ENCODE measurements around the gene FAM83D. TPM values are rescaled to one million over a fixed set of nuclear protein-coding genes. Genes with fewer than 3 reads are reported as not detected.

FAM83D gene
- total and polyA plus RNA-seq, 10 donors, result 0.46 to 3.0 (median 1.3) TPM

DNA sequence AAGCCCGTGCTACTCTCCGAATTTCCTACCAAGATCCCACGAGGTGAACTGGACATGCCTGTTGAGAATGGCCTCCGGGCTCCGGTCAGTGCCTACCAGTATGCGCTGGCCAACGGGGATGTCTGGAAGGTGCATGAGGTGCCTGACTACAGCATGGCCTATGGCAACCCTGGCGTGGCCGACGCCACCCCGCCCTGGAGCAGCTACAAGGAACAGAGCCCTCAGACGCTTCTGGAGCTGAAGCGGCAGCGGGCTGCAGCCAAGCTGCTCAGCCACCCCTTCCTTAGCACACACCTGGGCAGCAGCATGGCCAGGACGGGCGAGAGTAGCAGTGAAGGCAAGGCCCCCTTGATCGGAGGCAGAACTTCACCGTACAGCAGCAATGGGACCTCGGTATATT, 8.0 kb upstream of the FAM83D start:
- H3K4me3 ChIP-seq, result no peak overlapping the region
- no peak for TF ChIP-seq CTCF (IDR thresholded peaks at IDR 0.05 in 8 of 11, conservative IDR thresholded peaks at IDR 0.05 in 3 of 11)
- TF ChIP-seq POLR2AphosphoS5 (IDR thresholded peaks at IDR 0.05), result peak in 2 of 3 donors; percentile 19 to 63
- no peak for TF ChIP-seq POLR2A (IDR thresholded peaks at IDR 0.05)
- H3K36me3 ChIP-seq, result peaks cover 0 to 100% (median 62%) of the 10 kb centered on the region in 6 donors
- WGBS, 5 donors, result 93 to 99% (median 98%) methylated on average over 14 to 19 of the region's 19 CpGs
- H3K9me3 ChIP-seq, result no peaks in the 10 kb centered on the region
- DNase-seq, result no peak
- H3K27me3 ChIP-seq (replicated peaks in 1 of 7), result no peaks in the 10 kb centered on the region
- no peaks in the 10 kb centered on the region for H3K4me1 ChIP-seq
- intact Hi-C loops (cut with DNase I; ENCODE audit: low total_unique reads), result no loop called here
- no peak overlapping the region for H3K27ac ChIP-seq

- Histone ChIP-seq H3K36me3 (peaks cover 0 to 92% (median 54%) of the 10 kb centered on the region in 6 donors), H3K27ac (no peak overlapping the region), H3K4me1 (no peaks in the 10 kb centered on the region), H3K4me3 (no peak overlapping the region), H3K27me3 (replicated peaks in 1 of 7) (no peaks in the 10 kb centered on the region), H3K9me3 (no peaks in the 10 kb centered on the region)
- peak in 1 of 3 donors; percentile 19 for TF ChIP-seq POLR2AphosphoS5 (IDR thresholded peaks at IDR 0.05)
- no peak for TF ChIP-seq POLR2A (IDR thresholded peaks at IDR 0.05)
- WGBS, 5 donors, result 83 to 89% (median 87%) methylated on average over 5 to 7 of the region's 7 CpGs
- intact Hi-C loops (cut with DNase I; ENCODE audit: low total_unique reads), result loop anchor here (10.0 kb wide), 1 partner anchor 125 kb away; no protein-coding TSS in a partner anchor
- DNase-seq, result no peak
These were observed 6.5 kb upstream of the FAM83D start for GRCh38 chr20:38919683-38920082.

- H3K9me3 ChIP-seq, result no peaks in the 10 kb centered on the region
- no peak overlapping the region for H3K4me3 ChIP-seq
- no peaks in the 10 kb centered on the region for H3K27me3 ChIP-seq (replicated peaks in 1 of 7)
- H3K4me1 ChIP-seq, result peaks cover 0 to under 1% (median 0%) of the 10 kb centered on the region in 6 donors
- DNase-seq, result no peak
- TF ChIP-seq CTCF (IDR thresholded peaks at IDR 0.05 in 8 of 11, conservative IDR thresholded peaks at IDR 0.05 in 3 of 11), result no peak
- no peak for TF ChIP-seq POLR2A (IDR thresholded peaks at IDR 0.05)
- TF ChIP-seq POLR2AphosphoS5 (IDR thresholded peaks at IDR 0.05), result no peak
- H3K36me3 ChIP-seq, result peaks cover 0 to 84% (median 51%) of the 10 kb centered on the region in 6 donors
- WGBS, 5 donors, result 86 to 93% (median 89%) methylated on average over 3 of the region's 3 CpGs
- intact Hi-C loops (cut with DNase I; ENCODE audit: low total_unique reads), result loop anchor here (10.0 kb wide), 1 partner anchor 124 kb away; no protein-coding TSS in a partner anchor
- H3K27ac ChIP-seq, result no peak overlapping the region
These were observed 5.8 kb upstream of the FAM83D start for GRCh38 chr20:38920411-38920810.

- Histone ChIP-seq H3K4me1 (peaks cover 0 to 5% (median 3%) of the 10 kb centered on the region in 6 donors), H3K4me3 (no peak overlapping the region), H3K27ac (no peak overlapping the region), H3K36me3 (peaks cover 0 to 80% (median 48%) of the 10 kb centered on the region in 6 donors), H3K9me3 (no peaks in the 10 kb centered on the region), H3K27me3 (replicated peaks in 1 of 7) (no peaks in the 10 kb centered on the region)
- intact Hi-C loops (cut with DNase I; ENCODE audit: low total_unique reads), result loop anchor here (10.0 kb wide), 1 partner anchor 124 kb away; no protein-coding TSS in a partner anchor
- 87 to 94% (median 91%) methylated on average over 9 of the region's 9 CpGs for whole genome bisulfite sequencing, 5 donors
- no peak for DNase-seq
- no peak for TF ChIP-seq CTCF (IDR thresholded peaks at IDR 0.05 in 8 of 11, conservative IDR thresholded peaks at IDR 0.05 in 3 of 11)
- TF ChIP-seq POLR2A (IDR thresholded peaks at IDR 0.05), result no peak
- no peak for TF ChIP-seq POLR2AphosphoS5 (IDR thresholded peaks at IDR 0.05)
These were observed 5.4 kb upstream of the FAM83D start for GRCh38 chr20:38920851-38921250.
